ENCODE measurements around the gene TFDP1. TPM values are rescaled to one million over a fixed set of nuclear protein-coding genes. Genes with fewer than 3 reads are reported as not detected.

Gene TFDP1
- total and polyA plus RNA-seq, 8 donors = 27.3 to 207 (median 56.3) TPM

GRCh38 chr13:113567681-113568080 is 16.9 kb upstream of the TFDP1 start:
- H3K27ac ChIP-seq = no peak overlapping the region
- DNase-seq = peak in 1 of 2 donors; percentile 2
- H3K36me3 ChIP-seq = no peaks in the 10 kb centered on the region
- 91 to 97% (median 96%) methylated on average over 4 of the region's 4 CpGs for WGBS, 5 donors
- no peak for TF ChIP-seq EP300 (IDR thresholded peaks at IDR 0.05)
- TF ChIP-seq POLR2AphosphoS5 (IDR thresholded peaks at IDR 0.05) = no peak
- no peak for TF ChIP-seq CTCF (IDR thresholded peaks at IDR 0.05)
- no peak for TF ChIP-seq POLR2A (IDR thresholded peaks at IDR 0.05)
- H3K4me3 ChIP-seq = no peak overlapping the region
- intact Hi-C loops (cut with DNase I; ENCODE audit: low total_unique reads) = no loop called here
- peaks cover 0 to 6% (median 0%) of the 10 kb centered on the region in 3 donors for H3K27me3 ChIP-seq
- no peaks in the 10 kb centered on the region for H3K9me3 ChIP-seq
- peaks cover 0 to 2% (median under 1%) of the 10 kb centered on the region in 4 donors for H3K4me1 ChIP-seq

GRCh38 chr13:113573065-113573464 is 11.5 kb upstream of the TFDP1 start:
- H3K4me3 ChIP-seq = no peak overlapping the region
- no peaks in the 10 kb centered on the region for H3K27me3 ChIP-seq
- H3K4me1 ChIP-seq = no peaks in the 10 kb centered on the region
- H3K9me3 ChIP-seq = peaks cover 0 to 17% (median 15%) of the 10 kb centered on the region in 4 donors
- TF ChIP-seq EP300 (IDR thresholded peaks at IDR 0.05) = no peak
- TF ChIP-seq CTCF (IDR thresholded peaks at IDR 0.05) = no peak
- WGBS, 5 donors = 83 to 90% (median 88%) methylated on average over 3 of the region's 3 CpGs
- no peaks in the 10 kb centered on the region for H3K36me3 ChIP-seq
- H3K27ac ChIP-seq = no peak overlapping the region
- intact Hi-C loops (cut with DNase I; ENCODE audit: low total_unique reads) = no loop called here
- DNase-seq = no peak

- TF ChIP-seq EP300 (IDR thresholded peaks at IDR 0.05) (no peak), POLR2AphosphoS5 (IDR thresholded peaks at IDR 0.05) (no peak), CTCF (IDR thresholded peaks at IDR 0.05) (no peak), POLR2A (IDR thresholded peaks at IDR 0.05) (no peak)
- Histone ChIP-seq H3K36me3 (no peaks in the 10 kb centered on the region), H3K4me3 (no peak overlapping the region), H3K4me1 (no peaks in the 10 kb centered on the region), H3K9me3 (peaks cover 0 to 17% (median 15%) of the 10 kb centered on the region in 4 donors), H3K27ac (no peak overlapping the region), H3K27me3 (no peaks in the 10 kb centered on the region)
- WGBS, 5 donors = 55 to 79% (median 78%) methylated on average over 3 of the region's 3 CpGs
- no peak for DNase-seq
- intact Hi-C loops (cut with DNase I; ENCODE audit: low total_unique reads) = no loop called here
These were observed 8.0 kb upstream of the TFDP1 start for GRCh38 chr13:113576597-113576996.

- intact Hi-C loops (cut with DNase I; ENCODE audit: low total_unique reads) = no loop called here
- Histone ChIP-seq H3K4me3 (no peak overlapping the region), H3K36me3 (no peaks in the 10 kb centered on the region), H3K9me3 (peaks cover 0 to 17% (median 15%) of the 10 kb centered on the region in 4 donors), H3K27ac (no peak overlapping the region), H3K27me3 (no peaks in the 10 kb centered on the region), H3K4me1 (no peaks in the 10 kb centered on the region)
- no peak for DNase-seq
- TF ChIP-seq POLR2AphosphoS5 (IDR thresholded peaks at IDR 0.05) (no peak), CTCF (IDR thresholded peaks at IDR 0.05) (no peak), EP300 (IDR thresholded peaks at IDR 0.05) (no peak), POLR2A (IDR thresholded peaks at IDR 0.05) (no peak)
- 52 to 83% (median 64%) methylated on average over 2 of the region's 2 CpGs for WGBS, 5 donors
These were observed 6.6 kb upstream of the TFDP1 start for GRCh38 chr13:113577881-113578435.
